ENCODE results near the gene LIPK.

LIPK gene

GRCh38 chr10:88786032-88786770 is 80.2 kb downstream of the LIPK start:
- DNase-seq (ENCODE audit: low spot score), result no peak

DNA sequence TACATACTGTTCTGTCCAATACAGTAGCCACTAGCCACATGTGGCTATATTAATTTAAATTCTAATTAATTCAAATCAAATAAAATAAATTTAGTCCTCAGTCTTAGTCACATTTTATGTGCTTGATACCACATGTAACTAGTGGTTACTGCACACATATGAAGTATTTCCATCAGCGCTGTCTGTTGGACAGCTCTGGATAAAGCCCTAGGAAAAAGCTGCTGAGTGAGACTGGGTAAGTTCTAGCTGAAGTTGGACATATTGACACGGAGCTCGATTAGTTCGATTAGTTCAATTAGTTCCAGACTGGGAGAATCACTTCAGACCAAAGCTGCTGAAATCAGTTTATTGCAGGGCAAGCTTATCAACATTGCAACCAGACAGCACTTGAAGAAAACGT is 81.4 kb downstream of the LIPK start:
- no peak for DNase-seq (ENCODE audit: low spot score)

DNA sequence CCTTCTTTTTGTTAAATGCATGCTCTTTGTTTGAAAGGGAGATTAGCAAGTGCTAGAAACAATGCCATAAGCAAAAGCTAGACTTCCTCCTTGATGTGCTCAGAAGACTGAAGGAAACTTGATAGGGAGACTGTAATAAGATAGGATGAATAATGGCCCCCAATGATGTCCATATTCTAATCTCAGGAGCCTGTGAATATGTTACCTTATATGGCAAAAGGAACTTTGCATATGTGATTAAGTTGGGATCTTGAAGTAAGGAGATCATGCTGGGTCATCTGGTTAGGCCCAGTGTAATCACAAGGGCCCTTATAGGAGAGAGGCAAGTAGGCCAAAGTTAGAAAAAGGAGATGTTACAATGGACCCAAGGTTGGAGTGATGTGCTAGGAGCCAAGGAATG is 82.9 kb downstream of the LIPK start:
- DNase-seq (ENCODE audit: low spot score), result no peak

DNA sequence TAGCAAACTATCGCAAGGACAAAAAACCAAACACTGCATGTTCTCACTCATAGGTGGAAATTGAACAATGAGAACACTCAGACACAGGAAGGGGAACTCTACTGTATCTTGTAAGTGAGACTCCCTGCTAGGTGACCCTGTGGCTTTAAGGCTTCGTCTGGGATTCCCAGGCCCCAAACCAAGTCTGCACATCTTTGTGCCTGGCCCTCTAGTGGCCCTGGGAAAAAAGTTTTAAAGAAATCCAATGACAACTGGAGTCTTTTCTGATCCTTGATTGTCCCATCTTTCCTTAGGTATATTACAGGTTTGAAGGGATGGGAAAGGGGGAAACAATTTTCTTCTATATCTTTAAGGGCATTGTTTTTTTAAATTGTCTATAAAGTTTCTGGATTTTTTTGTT is 85.9 kb downstream of the LIPK start:
- DNase-seq (ENCODE audit: low spot score), result no peak

DNA sequence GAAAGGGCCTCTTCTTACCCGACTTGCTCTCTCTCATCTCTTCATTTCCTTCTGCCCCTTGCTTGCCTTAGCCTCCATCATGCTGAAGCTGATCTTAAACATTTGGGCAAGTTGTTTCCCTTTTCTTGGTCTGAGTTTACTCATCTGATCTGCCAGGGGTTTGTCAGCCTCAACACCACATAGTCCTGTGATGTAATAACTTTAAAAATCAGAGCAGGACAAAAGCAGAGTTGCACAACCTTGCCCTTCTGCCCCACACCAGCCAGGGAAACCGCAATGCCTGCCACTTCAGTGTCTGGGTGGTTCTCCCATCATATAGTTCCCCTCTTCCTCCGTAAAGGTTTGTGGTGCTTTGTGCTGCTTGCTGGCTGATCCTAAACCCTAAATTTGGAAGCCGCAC is 86.6 kb downstream of the LIPK start:
- DNase-seq (ENCODE audit: low spot score), result peak; percentile 13

DNA sequence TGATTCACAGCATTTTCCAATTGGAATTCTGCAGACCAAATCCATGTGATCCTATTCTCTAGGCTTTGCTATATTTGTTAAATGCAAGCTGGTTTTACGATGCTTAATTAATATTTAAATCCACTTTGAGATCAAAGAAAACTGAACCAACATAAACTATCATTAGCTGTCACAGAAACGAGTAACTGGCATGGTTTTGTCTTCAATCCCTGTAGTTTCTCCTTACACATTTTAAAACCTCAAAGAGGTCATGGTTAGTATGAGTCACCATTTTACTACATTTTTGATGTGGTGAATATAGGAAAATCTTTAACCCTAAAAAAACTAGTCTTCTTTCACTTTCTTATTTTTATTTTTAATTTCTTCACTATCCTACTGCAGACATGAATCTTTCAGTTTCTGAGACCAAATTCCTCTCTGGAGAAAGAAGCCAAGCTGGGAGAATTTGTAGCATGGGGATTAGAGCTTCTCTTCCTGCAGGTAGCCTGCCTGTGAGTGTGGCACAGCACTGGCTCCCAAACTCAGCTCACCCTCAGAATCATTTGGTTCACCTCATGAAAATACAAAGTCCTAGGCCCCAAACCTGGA is 87.8 kb downstream of the LIPK start:
- peak; percentile 32 for DNase-seq (ENCODE audit: low spot score)

DNA sequence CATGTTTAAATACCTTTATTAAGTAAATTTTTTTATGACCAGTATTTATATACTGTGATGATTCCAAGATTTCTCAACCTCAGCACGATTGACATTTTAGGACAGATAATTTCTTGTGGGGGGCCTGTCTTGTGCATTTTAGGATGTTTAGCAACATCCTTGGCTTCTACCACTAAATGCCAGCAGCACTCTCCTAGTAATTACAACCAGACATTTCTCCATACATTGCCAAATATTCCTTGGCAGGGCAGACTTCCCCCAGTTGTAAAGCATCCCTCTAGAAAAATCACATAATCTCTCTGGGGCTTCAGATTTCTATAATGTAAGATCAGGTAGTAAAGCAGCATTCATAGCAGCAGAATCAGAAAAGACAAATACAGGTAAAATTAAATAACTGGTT is 88.7 kb downstream of the LIPK start:
- no peak for DNase-seq (ENCODE audit: low spot score)

GRCh38 chr10:88800152-88801125 is 94.4 kb downstream of the LIPK start:
- DNase-seq (ENCODE audit: low spot score), result no peak
